Measurements from ENCODE around the gene ADGRV1.
"Not testable (repeated sequence)": the region's sequence is repeated elsewhere in the genome, so short reads cannot be mapped to it uniquely, and the experiment has no call there.

The ADGRV1 gene

GRCh38 chr5:90843443-90843842 lies 284.8 kb downstream of the ADGRV1 start:
- DNase-seq: no peak

- no peak for DNase-seq
These were observed 286.3 kb downstream of the ADGRV1 start for GRCh38 chr5:90844931-90845330.

- no peak for DNase-seq
These were observed 287.3 kb downstream of the ADGRV1 start for GRCh38 chr5:90845723-90846554.

GRCh38 chr5:90847606-90848005 lies 289.0 kb downstream of the ADGRV1 start:
- not testable (repeated sequence) for DNase-seq

GRCh38 chr5:90849939-90850338 lies 291.3 kb downstream of the ADGRV1 start:
- DNase-seq: no peak

GRCh38 chr5:90852531-90852930 lies 293.9 kb downstream of the ADGRV1 start:
- DNase-seq: no peak

GRCh38 chr5:90853750-90854149 lies 295.2 kb downstream of the ADGRV1 start:
- no peak for DNase-seq

GRCh38 chr5:90854169-90854568 lies 295.6 kb downstream of the ADGRV1 start:
- DNase-seq: no peak

- no peak for DNase-seq
These were observed 296.9 kb downstream of the ADGRV1 start for GRCh38 chr5:90855296-90856010.

- no peak for DNase-seq
These were observed 303.4 kb downstream of the ADGRV1 start for GRCh38 chr5:90861843-90862586.

- DNase-seq: no peak
These were observed 306.6 kb downstream of the ADGRV1 start for GRCh38 chr5:90865180-90865579.

- peak; percentile 8 for DNase-seq
These were observed 307.7 kb downstream of the ADGRV1 start for GRCh38 chr5:90866333-90866732.

- DNase-seq: no peak
These were observed 308.5 kb downstream of the ADGRV1 start for GRCh38 chr5:90866915-90867731.

- no peak for DNase-seq
These were observed 310.2 kb downstream of the ADGRV1 start for GRCh38 chr5:90868799-90869198.

- DNase-seq: no peak
These were observed 312.9 kb downstream of the ADGRV1 start for GRCh38 chr5:90871391-90871991.

GRCh38 chr5:90873033-90873517 lies 314.5 kb downstream of the ADGRV1 start:
- DNase-seq: no peak

GRCh38 chr5:90874066-90874465 lies 315.5 kb downstream of the ADGRV1 start:
- no peak for DNase-seq

GRCh38 chr5:90875456-90875855 lies 316.9 kb downstream of the ADGRV1 start:
- DNase-seq: no peak

- no peak for DNase-seq
These were observed 317.8 kb downstream of the ADGRV1 start for GRCh38 chr5:90876366-90876765.

GRCh38 chr5:90877049-90877448 lies 318.5 kb downstream of the ADGRV1 start:
- no peak for DNase-seq

GRCh38 chr5:90878081-90878480 lies 319.5 kb downstream of the ADGRV1 start:
- DNase-seq: no peak
